22Rv1 (cell line): ENCODE data around the gene GALR3.

Experiments used
- H3K27ac ChIP-seq: fragments of 450-650 bp; 2 replicates; pipeline ENCODE4 v1.5.1; 2017
- ZFX ChIP-seq: fragments of 450-650 bp; IDR thresholded peaks from 2 replicates; pipeline ENCODE4 v1.6.1; 2017; ENCODE audit warnings: antibody characterized with exemption, borderline replicate concordance
- TF ChIP-seq, protein P1 (sequence below): fragments of 450-650 bp; IDR thresholded peaks from 2 replicates; pipeline ENCODE4 v1.5.1; 2017; ENCODE audit warnings: mild to moderate bottlenecking

Gene GALR3

DNA sequence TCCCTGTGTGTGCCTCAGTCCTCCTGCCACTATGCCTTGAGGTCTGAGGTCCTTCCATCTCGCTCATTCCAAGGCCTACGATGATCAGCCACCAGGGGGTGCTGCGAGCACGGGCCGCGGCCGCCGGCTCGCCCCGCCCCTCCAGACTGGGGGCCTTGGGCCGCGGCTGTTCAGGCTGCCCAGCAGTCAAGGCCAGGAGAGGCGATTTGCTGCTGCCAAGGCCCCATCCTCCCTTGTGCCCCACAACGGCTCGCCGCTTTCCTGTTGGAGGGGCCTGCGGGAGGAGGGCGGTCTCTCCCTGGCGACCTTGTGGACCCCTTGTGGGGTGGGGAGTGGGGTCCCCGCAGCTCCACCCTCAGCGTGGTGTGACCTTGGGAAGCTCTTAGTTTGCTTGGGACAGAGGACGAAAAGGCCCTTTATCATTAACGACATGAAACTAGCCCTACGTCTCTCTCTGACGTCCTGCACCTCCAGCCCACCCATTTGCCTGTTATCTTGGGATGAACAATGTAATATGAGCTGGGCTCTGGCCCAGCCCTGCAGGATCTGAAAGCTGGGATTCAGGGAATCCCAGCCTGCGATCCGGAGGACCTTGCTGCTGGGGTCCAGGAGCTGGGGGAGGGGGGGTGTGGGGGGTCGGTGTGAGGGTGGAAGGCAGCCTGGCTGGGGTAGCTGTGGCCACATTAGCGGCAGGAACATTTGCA, 5.3 kb upstream of the GALR3 start:
- TF ChIP-seq, protein P1, sequence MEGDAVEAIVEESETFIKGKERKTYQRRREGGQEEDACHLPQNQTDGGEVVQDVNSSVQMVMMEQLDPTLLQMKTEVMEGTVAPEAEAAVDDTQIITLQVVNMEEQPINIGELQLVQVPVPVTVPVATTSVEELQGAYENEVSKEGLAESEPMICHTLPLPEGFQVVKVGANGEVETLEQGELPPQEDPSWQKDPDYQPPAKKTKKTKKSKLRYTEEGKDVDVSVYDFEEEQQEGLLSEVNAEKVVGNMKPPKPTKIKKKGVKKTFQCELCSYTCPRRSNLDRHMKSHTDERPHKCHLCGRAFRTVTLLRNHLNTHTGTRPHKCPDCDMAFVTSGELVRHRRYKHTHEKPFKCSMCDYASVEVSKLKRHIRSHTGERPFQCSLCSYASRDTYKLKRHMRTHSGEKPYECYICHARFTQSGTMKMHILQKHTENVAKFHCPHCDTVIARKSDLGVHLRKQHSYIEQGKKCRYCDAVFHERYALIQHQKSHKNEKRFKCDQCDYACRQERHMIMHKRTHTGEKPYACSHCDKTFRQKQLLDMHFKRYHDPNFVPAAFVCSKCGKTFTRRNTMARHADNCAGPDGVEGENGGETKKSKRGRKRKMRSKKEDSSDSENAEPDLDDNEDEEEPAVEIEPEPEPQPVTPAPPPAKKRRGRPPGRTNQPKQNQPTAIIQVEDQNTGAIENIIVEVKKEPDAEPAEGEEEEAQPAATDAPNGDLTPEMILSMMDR, result peak; percentile 98
- no peak for TF ChIP-seq ZFX
- H3K27ac ChIP-seq, result peak overlapping the region; percentile 85

DNA sequence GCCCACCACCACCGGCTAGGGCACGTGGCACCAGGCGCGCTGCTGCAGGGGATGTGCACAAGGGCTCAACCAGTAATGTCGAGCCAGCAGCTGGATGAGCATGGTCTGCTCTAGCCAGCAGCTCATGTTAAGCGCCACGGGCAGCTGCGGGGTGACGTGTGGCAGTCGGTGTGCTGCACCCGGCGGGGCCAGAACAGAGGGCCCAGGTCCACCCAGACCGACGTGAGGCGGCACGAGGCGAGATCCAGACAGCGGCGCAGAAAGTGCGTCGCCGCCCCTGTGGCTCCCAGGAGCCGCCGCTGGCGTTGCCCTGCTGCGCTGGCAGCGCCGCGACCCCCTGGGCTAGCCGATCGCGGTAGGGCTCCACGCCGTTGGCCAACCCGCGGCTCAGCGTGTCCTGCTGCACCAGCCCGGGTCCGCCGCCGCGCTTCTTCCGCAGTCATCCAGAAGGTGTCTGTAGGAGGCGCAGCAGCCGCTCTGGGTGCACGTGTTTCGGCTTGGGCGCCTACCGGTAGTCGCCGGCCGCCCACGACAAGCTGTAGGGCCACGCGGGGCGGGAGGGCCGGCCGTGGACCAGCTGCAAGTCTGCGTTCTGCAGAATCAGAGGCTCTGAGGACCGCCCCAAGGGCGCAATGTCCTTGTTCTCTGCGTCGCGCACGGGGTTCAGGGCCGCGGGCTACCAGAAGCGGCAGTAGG, 4.6 kb upstream of the GALR3 start:
- no peak for TF ChIP-seq ZFX
- TF ChIP-seq, protein P1, result peak; percentile 39
- H3K27ac ChIP-seq, result peak overlapping the region; percentile 85

DNA sequence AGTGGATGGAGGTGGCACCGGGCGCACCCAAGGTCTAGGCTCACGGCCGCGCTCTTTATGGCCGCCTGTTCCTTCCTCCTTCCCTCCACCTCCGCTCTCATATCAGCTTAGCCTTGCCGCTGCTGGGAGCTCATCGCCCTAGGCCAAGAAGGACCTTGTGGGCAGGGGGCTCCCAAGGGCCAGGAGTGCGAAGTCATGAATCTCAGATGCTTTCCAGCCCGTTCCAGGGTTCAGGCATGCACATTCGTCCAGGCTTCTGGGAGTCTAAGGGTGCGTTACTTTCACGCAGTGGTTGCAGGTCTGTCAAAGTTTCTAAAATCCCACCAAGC, 4.1 kb upstream of the GALR3 start:
- no peak for TF ChIP-seq ZFX
- TF ChIP-seq, protein P1, result no peak
- peak overlapping the region; percentile 85 for H3K27ac ChIP-seq

DNA sequence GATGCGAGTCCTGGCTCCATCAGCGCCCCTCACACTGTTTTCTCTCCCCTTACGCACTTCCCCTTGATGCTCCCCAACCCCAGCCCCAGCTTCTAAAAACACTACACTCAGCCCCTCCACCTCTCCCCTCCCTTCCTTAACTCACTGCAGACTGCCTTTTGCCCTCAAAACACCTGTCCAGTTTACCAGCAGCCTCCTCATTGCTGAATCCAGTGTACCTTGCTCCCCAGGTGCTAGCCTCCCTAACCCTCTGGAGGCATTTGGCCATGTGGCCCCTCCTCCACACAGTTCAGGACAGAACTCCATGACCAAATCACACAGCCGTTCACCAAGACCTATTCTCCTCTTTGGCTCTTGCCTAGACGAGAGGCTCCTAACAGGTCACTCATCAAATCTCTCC, 2.8 kb upstream of the GALR3 start:
- H3K27ac ChIP-seq, result no peak overlapping the region
- TF ChIP-seq, protein P1, result no peak
- TF ChIP-seq ZFX, result no peak

DNA sequence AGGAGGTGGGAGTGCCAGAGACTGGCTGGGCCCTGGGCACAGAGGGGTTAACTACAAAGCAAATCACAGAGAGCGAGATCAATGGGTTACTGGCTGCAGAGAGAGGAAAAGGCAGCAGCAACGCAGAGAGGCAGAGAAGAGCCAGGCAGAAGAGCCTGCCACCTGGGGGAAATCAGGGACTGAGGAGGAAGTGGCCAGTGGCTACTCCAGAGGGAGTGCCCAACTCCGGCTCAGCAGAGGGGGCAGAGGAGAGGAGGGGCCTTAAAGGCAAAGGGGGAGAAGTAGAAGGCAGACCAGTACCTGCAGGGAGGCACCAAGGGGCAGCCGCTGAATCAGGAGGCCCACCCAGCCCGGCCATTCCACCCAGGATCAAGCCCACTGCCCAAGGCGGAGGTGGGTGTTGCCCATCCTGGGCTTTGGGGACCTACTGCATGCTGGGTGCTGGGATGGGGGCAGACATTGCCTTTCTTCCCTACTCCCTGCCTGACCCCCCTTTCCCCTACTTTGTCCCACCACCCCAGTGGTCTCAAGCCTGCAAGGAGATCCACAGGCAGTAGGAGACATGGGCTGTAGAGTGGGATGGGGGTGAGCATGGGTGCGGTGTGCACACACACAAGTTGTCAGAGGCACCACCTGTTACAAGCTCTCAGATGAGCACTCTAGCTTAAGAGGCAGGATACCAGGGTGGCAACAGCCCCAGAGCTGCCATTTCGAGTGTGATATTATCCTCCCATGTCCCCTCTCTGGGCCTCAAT, 926 bp upstream of the GALR3 start:
- TF ChIP-seq, protein P1, result no peak
- no peak for TF ChIP-seq ZFX
- H3K27ac ChIP-seq, result no peak overlapping the region

DNA sequence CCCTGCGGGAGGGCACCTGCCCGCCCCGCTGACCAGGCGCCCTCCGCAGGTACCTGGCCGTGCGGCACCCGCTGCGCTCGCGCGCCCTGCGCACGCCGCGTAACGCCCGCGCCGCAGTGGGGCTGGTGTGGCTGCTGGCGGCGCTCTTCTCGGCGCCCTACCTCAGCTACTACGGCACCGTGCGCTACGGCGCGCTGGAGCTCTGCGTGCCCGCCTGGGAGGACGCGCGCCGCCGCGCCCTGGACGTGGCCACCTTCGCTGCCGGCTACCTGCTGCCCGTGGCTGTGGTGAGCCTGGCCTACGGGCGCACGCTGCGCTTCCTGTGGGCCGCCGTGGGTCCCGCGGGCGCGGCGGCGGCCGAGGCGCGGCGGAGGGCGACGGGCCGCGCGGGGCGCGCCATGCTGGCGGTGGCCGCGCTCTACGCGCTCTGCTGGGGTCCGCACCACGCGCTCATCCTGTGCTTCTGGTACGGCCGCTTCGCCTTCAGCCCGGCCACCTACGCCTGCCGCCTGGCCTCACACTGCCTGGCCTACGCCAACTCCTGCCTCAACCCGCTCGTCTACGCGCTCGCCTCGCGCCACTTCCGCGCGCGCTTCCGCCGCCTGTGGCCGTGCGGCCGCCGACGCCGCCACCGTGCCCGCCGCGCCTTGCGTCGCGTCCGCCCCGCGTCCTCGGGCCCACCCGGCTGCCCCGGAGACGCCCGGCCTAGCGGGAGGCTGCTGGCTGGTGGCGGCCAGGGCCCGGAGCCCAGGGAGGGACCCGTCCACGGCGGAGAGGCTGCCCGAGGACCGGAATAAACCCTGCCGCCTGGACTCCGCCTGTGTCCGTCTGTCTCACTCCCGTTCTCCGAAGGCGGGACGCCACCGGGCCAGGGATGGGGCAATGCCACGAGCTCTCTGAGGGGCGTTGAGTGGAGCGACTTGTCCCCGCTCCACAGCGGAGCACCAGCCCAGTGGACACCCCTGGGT, 1.8 kb downstream of the GALR3 start:
- peak overlapping the region; percentile 44 for H3K27ac ChIP-seq
- TF ChIP-seq, protein P1, result peak; percentile 58
- no peak for TF ChIP-seq ZFX
